ENCODE data around the gene DAZL.

- TF ChIP-seq CTCF (IDR thresholded peaks at IDR 0.05 in 2 of 3, conservative IDR thresholded peaks at IDR 0.05 in 1 of 3; ENCODE audit: control insufficient read depth in 2 of 3, extremely low read depth in 1 of 3, insufficient read depth in 1 of 3, low read depth in 3 of 3, low read length in 3 of 3) (no peak), SREBF2 (IDR thresholded peaks at IDR 0.05; ENCODE audit: low read length) (no peak), ESRRA (IDR thresholded peaks at IDR 0.05; ENCODE audit: low read length) (no peak), ZBTB4 (CRISPR knock-in tag; IDR thresholded peaks at IDR 0.05) (no peak), TARDBP (IDR thresholded peaks at IDR 0.05; ENCODE audit: borderline replicate concordance) (no peak), ZNF207 (IDR thresholded peaks at IDR 0.05; ENCODE audit: borderline replicate concordance) (no peak)
- TF ChIP-seq, protein P1, sequence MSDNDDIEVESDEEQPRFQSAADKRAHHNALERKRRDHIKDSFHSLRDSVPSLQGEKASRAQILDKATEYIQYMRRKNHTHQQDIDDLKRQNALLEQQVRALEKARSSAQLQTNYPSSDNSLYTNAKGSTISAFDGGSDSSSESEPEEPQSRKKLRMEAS (IDR thresholded peaks at IDR 0.05; ENCODE audit: low read depth, low read length): no peak
Measured at GRCh38 chr3:16568532-16568931, 36.7 kb downstream of the DAZL start.
